Measurements from ENCODE around the gene FBRS. TPM values are rescaled to one million over a fixed set of nuclear protein-coding genes. Genes with fewer than 3 reads are reported as not detected.

The FBRS gene
- total and polyA plus RNA-seq, 2 of the 13 experiments (the other 11 are each of a cell fraction or from before 2014, with no cell fraction given): 13.7 to 16.2 TPM

DNA sequence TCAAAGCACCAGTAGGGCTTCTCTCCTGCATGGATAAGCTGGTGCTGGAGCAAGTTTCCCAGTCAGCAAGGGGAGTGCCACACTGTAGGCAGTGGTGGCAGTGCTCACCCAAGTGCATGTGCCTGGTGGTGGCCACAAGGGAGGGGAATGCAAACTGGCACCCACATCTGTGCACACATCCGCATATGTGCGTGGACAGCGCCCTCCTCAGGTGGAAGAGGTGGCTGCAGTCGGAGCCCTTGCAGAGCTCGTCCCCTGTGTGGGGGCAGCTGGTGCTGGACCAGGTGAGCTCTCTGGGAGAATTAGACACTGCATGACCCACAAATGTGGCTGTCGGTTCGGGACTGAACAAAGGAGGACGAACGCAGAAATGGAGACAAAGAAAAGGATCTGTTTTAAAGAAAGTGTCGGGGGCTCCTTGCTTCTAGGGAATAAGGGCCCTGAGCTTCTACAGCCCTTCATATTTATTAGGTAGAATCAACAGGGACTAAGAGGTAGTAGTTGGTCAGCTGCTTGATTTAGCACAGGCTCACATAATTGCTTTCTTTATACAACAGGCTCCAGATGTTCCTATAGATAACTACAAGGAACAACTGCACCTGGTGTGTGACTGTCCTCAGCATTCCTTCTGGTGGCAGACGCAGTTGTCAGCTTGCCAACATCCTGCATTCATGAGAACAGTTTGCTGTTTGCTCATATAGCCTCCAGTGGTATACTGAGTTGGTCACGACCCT lies 42.7 kb upstream of the FBRS start (continued):
- TF ChIP-seq, protein P1, sequence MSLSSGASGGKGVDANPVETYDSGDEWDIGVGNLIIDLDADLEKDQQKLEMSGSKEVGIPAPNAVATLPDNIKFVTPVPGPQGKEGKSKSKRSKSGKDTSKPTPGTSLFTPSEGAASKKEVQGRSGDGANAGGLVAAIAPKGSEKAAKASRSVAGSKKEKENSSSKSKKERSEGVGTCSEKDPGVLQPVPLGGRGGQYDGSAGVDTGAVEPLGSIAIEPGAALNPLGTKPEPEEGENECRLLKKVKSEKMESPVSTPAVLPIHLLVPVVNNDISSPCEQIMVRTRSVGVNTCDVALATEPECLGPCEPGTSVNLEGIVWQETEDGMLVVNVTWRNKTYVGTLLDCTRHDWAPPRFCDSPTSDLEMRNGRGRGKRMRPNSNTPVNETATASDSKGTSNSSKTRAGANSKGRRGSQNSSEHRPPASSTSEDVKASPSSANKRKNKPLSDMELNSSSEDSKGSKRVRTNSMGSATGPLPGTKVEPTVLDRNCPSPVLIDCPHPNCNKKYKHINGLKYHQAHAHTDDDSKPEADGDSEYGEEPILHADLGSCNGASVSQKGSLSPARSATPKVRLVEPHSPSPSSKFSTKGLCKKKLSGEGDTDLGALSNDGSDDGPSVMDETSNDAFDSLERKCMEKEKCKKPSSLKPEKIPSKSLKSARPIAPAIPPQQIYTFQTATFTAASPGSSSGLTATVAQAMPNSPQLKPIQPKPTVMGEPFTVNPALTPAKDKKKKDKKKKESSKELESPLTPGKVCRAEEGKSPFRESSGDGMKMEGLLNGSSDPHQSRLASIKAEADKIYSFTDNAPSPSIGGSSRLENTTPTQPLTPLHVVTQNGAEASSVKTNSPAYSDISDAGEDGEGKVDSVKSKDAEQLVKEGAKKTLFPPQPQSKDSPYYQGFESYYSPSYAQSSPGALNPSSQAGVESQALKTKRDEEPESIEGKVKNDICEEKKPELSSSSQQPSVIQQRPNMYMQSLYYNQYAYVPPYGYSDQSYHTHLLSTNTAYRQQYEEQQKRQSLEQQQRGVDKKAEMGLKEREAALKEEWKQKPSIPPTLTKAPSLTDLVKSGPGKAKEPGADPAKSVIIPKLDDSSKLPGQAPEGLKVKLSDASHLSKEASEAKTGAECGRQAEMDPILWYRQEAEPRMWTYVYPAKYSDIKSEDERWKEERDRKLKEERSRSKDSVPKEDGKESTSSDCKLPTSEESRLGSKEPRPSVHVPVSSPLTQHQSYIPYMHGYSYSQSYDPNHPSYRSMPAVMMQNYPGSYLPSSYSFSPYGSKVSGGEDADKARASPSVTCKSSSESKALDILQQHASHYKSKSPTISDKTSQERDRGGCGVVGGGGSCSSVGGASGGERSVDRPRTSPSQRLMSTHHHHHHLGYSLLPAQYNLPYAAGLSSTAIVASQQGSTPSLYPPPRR (CRISPR knock-in tag; IDR thresholded peaks at IDR 0.05; ENCODE audit: borderline replicate concordance): no peak
- TF ChIP-seq GTF3A (CRISPR knock-in tag; conservative IDR thresholded peaks at IDR 0.05) (no peak), ZNF260 (CRISPR knock-in tag; IDR thresholded peaks at IDR 0.05; ENCODE audit: borderline replicate concordance, low read depth) (no peak), ATM (IDR thresholded peaks at IDR 0.05; ENCODE audit: borderline replicate concordance) (no peak), PHF8 (CRISPR knock-in tag; IDR thresholded peaks at IDR 0.05) (peak; percentile 35; the same call in 1 of the 2 replicates), ZNF7 (CRISPR knock-in tag; IDR thresholded peaks at IDR 0.05) (no peak), ZNF530 (CRISPR knock-in tag; IDR thresholded peaks at IDR 0.05; ENCODE audit: low read depth) (no peak), ZNF616 (CRISPR knock-in tag; IDR thresholded peaks at IDR 0.05; ENCODE audit: low read depth) (0 out of 2 replicates have a peak, but pooled peaks have one; percentile 61), ZFP37 (CRISPR knock-in tag; IDR thresholded peaks at IDR 0.05; ENCODE audit: borderline replicate concordance) (no peak), ZBTB3 (CRISPR knock-in tag; IDR thresholded peaks at IDR 0.05; ENCODE audit: borderline replicate concordance, low read depth) (no peak)
- TF ChIP-seq, protein P2, sequence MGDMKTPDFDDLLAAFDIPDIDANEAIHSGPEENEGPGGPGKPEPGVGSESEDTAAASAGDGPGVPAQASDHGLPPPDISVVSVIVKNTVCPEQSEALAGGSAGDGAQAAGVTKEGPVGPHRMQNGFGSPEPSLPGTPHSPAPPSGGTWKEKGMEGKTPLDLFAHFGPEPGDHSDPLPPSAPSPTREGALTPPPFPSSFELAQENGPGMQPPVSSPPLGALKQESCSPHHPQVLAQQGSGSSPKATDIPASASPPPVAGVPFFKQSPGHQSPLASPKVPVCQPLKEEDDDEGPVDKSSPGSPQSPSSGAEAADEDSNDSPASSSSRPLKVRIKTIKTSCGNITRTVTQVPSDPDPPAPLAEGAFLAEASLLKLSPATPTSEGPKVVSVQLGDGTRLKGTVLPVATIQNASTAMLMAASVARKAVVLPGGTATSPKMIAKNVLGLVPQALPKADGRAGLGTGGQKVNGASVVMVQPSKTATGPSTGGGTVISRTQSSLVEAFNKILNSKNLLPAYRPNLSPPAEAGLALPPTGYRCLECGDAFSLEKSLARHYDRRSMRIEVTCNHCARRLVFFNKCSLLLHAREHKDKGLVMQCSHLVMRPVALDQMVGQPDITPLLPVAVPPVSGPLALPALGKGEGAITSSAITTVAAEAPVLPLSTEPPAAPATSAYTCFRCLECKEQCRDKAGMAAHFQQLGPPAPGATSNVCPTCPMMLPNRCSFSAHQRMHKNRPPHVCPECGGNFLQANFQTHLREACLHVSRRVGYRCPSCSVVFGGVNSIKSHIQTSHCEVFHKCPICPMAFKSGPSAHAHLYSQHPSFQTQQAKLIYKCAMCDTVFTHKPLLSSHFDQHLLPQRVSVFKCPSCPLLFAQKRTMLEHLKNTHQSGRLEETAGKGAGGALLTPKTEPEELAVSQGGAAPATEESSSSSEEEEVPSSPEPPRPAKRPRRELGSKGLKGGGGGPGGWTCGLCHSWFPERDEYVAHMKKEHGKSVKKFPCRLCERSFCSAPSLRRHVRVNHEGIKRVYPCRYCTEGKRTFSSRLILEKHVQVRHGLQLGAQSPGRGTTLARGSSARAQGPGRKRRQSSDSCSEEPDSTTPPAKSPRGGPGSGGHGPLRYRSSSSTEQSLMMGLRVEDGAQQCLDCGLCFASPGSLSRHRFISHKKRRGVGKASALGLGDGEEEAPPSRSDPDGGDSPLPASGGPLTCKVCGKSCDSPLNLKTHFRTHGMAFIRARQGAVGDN (CRISPR knock-in tag; IDR thresholded peaks at IDR 0.05): peak; percentile 71
- TF ChIP-seq, protein P3, sequence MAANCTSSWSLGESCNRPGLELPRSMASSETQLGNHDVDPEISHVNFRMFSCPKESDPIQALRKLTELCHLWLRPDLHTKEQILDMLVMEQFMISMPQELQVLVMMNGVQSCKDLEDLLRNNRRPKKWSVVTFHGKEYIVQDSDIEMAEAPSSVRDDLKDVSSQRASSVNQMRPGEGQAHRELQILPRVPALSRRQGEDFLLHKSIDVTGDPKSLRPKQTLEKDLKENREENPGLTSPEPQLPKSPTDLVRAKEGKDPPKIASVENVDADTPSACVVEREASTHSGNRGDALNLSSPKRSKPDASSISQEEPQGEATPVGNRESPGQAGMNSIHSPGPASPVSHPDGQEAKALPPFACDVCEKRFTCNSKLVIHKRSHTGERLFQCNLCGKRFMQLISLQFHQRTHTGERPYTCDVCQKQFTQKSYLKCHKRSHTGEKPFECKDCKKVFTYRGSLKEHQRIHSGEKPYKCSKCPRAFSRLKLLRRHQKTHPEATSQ (CRISPR knock-in tag; IDR thresholded peaks at IDR 0.05; ENCODE audit: borderline replicate concordance): no peak
- TF ChIP-seq, protein P4, sequence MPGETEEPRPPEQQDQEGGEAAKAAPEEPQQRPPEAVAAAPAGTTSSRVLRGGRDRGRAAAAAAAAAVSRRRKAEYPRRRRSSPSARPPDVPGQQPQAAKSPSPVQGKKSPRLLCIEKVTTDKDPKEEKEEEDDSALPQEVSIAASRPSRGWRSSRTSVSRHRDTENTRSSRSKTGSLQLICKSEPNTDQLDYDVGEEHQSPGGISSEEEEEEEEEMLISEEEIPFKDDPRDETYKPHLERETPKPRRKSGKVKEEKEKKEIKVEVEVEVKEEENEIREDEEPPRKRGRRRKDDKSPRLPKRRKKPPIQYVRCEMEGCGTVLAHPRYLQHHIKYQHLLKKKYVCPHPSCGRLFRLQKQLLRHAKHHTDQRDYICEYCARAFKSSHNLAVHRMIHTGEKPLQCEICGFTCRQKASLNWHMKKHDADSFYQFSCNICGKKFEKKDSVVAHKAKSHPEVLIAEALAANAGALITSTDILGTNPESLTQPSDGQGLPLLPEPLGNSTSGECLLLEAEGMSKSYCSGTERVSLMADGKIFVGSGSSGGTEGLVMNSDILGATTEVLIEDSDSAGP (CRISPR knock-in tag; IDR thresholded peaks at IDR 0.05; ENCODE audit: borderline replicate concordance): peak; percentile 75
- TF ChIP-seq, protein P5, sequence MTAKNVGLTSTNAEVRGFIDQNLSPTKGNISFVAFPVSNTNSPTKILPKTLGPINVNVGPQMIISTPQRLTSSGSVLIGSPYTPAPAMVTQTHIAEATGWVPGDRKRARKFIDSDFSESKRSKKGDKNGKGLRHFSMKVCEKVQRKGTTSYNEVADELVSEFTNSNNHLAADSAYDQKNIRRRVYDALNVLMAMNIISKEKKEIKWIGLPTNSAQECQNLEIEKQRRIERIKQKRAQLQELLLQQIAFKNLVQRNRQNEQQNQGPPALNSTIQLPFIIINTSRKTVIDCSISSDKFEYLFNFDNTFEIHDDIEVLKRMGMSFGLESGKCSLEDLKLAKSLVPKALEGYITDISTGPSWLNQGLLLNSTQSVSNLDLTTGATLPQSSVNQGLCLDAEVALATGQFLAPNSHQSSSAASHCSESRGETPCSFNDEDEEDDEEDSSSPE (CRISPR knock-in tag; IDR thresholded peaks at IDR 0.05): no peak
